Measurements from ENCODE around the gene NPAT.

DNA sequence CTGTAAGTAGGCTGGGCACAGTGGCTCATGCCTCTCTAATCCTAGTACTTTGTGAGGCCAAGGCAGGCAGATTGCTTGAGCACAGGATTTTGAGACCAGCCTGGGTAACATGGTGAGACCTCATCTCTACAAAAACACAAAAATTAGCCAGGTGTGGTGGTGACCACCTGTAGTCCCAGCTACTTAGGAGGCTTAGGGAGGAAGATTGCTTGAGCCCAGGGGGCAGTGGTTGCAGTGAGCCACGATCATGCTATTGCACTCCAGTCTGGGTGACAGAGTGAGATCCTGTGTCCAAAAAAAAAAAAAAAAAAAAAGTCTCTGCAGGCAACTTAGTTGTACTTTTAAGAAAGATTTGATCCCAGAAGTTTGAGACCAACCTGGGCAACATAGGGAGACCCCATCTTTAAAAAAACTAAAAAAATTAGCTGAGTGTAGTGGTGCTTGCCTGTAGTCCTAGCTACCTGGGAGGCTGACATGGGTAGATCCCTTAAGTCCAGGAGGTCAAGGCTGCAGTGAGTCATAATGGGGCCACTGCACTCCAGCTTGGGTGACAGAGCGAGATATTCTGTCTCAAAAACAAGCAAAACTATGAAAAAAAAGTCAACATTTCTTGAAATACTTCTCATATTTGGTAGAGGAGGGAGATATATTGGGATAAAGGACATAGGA is 11.0 kb upstream of the NPAT start:
- TF ChIP-seq EP300 (IDR thresholded peaks at IDR 0.05): no peak
- no peak for TF ChIP-seq POLR2AphosphoS5 (IDR thresholded peaks at IDR 0.05)
- TF ChIP-seq, protein P1, sequence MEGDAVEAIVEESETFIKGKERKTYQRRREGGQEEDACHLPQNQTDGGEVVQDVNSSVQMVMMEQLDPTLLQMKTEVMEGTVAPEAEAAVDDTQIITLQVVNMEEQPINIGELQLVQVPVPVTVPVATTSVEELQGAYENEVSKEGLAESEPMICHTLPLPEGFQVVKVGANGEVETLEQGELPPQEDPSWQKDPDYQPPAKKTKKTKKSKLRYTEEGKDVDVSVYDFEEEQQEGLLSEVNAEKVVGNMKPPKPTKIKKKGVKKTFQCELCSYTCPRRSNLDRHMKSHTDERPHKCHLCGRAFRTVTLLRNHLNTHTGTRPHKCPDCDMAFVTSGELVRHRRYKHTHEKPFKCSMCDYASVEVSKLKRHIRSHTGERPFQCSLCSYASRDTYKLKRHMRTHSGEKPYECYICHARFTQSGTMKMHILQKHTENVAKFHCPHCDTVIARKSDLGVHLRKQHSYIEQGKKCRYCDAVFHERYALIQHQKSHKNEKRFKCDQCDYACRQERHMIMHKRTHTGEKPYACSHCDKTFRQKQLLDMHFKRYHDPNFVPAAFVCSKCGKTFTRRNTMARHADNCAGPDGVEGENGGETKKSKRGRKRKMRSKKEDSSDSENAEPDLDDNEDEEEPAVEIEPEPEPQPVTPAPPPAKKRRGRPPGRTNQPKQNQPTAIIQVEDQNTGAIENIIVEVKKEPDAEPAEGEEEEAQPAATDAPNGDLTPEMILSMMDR (IDR thresholded peaks at IDR 0.05): no peak
- TF ChIP-seq POLR2A (IDR thresholded peaks at IDR 0.05): no peak

All from suprapubic skin (tissue), 4 donors.